ENCODE measurements around the gene NUDC.

Gene NUDC

GRCh38 chr1:26949926-26950319 is 28.4 kb downstream of the NUDC start:
- no peak for TF ChIP-seq CTCF (IDR thresholded peaks at IDR 0.05; ENCODE audit: low read length, missing control alignments)

GRCh38 chr1:26950602-26951001 is 29.1 kb downstream of the NUDC start:
- TF ChIP-seq CTCF (IDR thresholded peaks at IDR 0.05; ENCODE audit: low read length, missing control alignments): no peak
- no peak overlapping the region for H3K4me3 ChIP-seq (replicated peaks; ENCODE audit: low read depth, low read length)
- no peak for DNase-seq (ENCODE audit: low read depth)

More at GRCh38 chr1:26949926-26950319, 28.4 kb downstream of the NUDC start:
- no peak overlapping the region for H3K4me3 ChIP-seq (replicated peaks; ENCODE audit: low read depth, low read length)
- DNase-seq (ENCODE audit: low read depth): no peak

GRCh38 chr1:26951216-26951615 is 29.7 kb downstream of the NUDC start:
- DNase-seq (ENCODE audit: low read depth): no peak
- H3K4me3 ChIP-seq (replicated peaks; ENCODE audit: low read depth, low read length): no peak overlapping the region
- TF ChIP-seq CTCF (IDR thresholded peaks at IDR 0.05; ENCODE audit: low read length, missing control alignments): no peak

- no peak overlapping the region for H3K4me3 ChIP-seq (replicated peaks; ENCODE audit: low read depth, low read length)
- DNase-seq (ENCODE audit: low read depth): no peak
- no peak for TF ChIP-seq CTCF (IDR thresholded peaks at IDR 0.05; ENCODE audit: low read length, missing control alignments)
Observed at GRCh38 chr1:26951821-26952497, 30.4 kb downstream of the NUDC start.

GRCh38 chr1:26953374-26953773 is 31.8 kb downstream of the NUDC start:
- DNase-seq (ENCODE audit: low read depth): no peak
- no peak overlapping the region for H3K4me3 ChIP-seq (replicated peaks; ENCODE audit: low read depth, low read length)
- TF ChIP-seq CTCF (IDR thresholded peaks at IDR 0.05; ENCODE audit: low read length, missing control alignments): no peak

- no peak for DNase-seq (ENCODE audit: low read depth)
- no peak overlapping the region for H3K4me3 ChIP-seq (replicated peaks; ENCODE audit: low read depth, low read length)
- no peak for TF ChIP-seq CTCF (IDR thresholded peaks at IDR 0.05; ENCODE audit: low read length, missing control alignments)
Observed at GRCh38 chr1:26956321-26956720, 34.8 kb downstream of the NUDC start.

GRCh38 chr1:26957306-26957705 is 35.8 kb downstream of the NUDC start:
- H3K4me3 ChIP-seq (replicated peaks; ENCODE audit: low read depth, low read length): no peak overlapping the region
- TF ChIP-seq CTCF (IDR thresholded peaks at IDR 0.05; ENCODE audit: low read length, missing control alignments): no peak
- DNase-seq (ENCODE audit: low read depth): no peak

Measured in fibroblast of pulmonary artery (primary cell).